ENCODE measurements around the gene SLC38A6.

SLC38A6 gene

GRCh38 chr14:60980811-60981632, at the start of gene SLC38A6, which contains the start of gene TRMT5:
SLC38A6 (plus strand) TSS chr14:60981245; CDS start chr14:60981278, 33 bp downstream.
TRMT5 (minus strand) TSS chr14:60981079; CDS start chr14:60980973, 106 bp downstream.
- DNase-seq (ENCODE audit: low spot score): peak; percentile 90

DNA sequence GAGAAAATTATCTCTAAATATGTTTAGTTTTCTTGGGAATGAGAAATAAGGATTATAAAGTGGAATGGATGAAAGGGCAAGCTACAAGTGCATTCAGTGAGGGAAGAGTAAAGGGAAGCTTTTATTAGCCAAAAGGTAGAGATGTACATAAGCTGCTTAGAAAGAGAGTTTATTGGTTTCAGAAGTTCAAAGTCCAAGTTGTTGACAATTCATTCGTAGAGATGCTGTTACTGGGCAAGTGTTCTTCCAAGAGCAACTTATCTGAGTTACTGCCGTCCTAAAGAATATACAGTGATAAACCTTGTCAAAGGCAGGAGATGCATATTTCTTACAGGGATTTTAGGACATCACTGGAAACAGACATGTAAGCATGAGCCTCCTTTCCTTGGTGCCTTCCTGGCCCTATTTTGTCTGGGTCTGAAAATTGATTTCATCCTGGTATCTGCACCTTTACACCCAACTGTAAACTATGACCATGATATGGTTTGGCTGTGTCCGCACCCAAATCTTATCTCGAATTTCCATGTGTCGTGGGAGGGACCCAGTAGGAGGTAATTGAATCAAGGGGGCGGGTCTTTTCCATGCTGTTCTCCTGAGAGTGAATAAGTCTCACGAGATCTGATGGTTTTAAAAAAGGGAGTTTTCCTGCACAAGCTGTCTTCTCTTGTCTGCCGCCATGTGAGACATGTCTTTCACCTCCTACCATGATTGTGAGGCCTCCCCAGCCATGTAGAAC, 47.0 kb upstream of the SLC38A6 start:
- DNase-seq (ENCODE audit: low spot score): no peak

GRCh38 chr14:60935319-60935718, 45.7 kb upstream of the SLC38A6 start:
- DNase-seq (ENCODE audit: low spot score): no peak

DNA sequence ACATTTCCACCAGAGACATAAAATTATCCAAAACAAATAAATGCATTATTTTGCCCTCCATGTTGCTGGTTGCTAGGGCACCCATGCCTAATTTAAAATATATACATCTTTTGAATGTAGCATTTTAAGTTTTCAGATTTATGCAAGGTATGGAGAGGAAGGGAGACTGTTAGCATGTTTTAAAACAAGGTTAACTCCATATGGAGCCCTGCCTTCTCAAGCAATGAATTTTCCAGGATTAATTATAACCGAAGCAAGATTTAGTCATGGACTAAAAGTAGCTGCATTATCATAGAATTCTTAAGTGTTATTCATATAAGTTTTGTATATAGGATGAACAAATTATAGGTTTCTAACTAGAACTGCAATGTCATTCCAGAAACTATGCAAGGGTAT, 37.4 kb upstream of the SLC38A6 start:
- DNase-seq (ENCODE audit: low spot score): no peak

GRCh38 chr14:60944204-60944603, 36.8 kb upstream of the SLC38A6 start:
- no peak for DNase-seq (ENCODE audit: low spot score)

DNA sequence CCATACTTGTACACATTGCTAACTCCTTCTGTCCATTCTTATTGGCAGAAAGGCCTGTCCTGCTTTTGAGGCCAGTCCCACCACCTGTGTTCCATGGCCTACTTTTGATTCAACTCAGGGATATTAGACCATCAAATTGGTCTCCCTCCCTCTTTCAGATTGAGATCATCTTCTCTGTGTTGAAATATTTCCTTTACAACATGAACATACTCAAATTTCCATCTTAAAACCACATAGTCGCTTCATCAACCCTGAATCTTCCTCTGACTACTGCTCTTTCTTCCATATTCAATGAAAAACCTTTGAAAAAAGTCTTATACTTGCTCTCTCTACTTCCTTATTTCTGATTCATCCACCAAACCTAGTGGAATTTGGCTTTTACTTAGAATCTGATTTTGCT, 35.1 kb upstream of the SLC38A6 start:
- DNase-seq (ENCODE audit: low spot score): no peak

DNA sequence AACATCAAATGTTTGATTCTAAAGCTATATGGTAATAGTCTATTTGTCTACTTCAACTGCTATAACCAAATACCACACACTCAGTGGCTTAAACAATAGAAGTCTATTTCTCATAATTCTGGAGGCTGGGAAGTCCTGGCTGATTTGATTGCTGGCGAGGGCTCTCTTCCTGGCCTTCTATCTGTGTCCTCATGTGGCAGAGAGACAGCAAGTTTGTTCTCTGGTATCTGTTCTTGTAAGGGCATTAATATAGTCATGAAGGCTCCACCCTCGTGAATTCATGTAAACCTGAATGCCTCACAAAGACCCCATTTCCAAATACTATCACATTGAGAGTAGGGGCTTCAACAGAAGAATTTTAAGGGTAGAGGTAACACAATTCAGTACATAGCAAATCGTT, 34.3 kb upstream of the SLC38A6 start:
- DNase-seq (ENCODE audit: low spot score): no peak

DNA sequence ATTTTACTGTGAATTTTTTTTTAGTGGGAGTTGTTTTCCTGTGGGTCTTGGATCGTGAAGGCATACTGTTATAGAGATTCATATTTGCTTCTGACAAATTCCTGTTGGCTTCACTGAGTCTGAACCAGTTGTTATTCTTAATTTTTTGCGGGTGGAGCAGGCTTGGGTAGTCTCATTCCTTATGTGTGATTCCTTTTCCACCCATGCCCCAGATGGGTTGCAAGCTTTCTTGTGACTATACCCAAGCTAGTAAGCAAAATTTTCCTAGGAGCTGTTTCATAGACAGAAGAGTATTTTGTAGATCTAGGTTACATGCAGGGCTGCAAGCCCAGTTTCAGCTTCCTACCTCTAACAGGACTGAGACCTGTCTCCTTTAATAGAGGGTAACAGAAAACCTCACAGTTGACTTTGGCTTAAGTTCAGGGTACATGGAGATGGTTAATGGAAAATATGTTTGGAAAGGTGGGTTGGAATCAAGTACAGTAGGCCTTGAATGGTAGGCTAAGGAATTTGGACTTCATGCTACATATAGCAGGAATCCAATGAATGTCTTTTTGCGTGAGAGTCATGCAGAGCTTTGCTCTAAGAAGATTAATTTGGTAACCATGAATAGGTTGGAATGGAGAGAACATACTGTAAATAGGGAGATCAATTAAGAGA, 29.1 kb upstream of the SLC38A6 start:
- DNase-seq (ENCODE audit: low spot score): no peak

DNA sequence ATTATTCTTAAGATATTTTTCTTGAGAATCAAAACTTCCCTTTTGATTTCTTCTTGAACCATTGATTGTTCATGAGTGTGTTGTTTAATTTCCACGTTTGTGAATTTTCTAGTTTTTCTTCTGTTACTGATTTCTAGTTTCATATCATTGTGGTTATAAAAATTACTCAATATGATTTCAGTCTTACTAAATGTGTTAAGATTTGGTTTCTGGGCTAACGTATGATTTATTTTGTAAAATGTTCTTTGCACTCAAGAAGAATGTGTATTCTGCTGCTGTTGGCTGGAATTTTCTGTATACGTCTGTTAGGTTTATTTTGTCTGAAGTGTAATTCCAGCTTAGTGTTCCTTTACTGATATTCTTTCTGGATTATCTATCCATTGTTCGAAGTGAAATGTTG, 24.8 kb upstream of the SLC38A6 start:
- no peak for DNase-seq (ENCODE audit: low spot score)

GRCh38 chr14:60956632-60957031, 24.4 kb upstream of the SLC38A6 start:
- no peak for DNase-seq (ENCODE audit: low spot score)

GRCh38 chr14:60958146-60958545, 22.9 kb upstream of the SLC38A6 start:
- DNase-seq (ENCODE audit: low spot score): no peak

DNA sequence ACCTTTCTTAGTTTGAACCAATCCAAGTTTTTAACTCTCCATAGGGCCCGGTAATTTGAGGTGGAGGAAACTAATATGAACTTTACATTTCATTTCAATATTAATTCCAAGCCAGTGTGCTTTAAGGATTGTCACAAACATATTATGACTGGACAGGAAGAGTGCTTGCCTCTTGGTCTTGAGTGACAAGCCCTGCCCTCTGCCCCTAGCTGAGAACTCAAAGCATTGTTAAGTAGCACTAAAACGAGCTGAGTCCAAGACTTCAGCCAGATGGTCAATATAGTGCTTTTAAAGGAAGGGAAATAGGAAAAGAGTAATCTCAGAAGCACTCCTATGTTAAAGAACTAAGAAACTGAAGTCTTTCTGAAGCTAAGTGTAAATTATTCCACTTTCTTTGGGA, 17.3 kb upstream of the SLC38A6 start:
- DNase-seq (ENCODE audit: low spot score): no peak

DNA sequence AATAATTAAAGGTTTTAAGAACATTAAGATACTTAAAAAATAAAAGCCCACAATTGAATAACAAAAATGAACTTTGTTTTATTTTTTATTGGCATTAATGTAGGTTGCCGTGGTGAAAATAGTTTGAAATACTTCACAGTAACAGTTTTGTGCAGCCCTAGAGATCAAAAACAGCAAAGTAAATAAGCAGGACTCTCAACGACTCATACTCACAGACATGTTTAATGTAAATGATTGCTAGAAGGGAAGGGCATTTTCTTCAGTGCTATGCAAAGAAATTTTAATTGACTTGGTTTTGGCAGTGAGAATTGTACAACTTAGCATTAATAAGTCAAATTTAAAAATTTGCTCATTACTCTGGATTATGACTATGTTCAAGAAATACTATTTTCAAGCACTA, 16.1 kb upstream of the SLC38A6 start:
- DNase-seq (ENCODE audit: low spot score): no peak

DNA sequence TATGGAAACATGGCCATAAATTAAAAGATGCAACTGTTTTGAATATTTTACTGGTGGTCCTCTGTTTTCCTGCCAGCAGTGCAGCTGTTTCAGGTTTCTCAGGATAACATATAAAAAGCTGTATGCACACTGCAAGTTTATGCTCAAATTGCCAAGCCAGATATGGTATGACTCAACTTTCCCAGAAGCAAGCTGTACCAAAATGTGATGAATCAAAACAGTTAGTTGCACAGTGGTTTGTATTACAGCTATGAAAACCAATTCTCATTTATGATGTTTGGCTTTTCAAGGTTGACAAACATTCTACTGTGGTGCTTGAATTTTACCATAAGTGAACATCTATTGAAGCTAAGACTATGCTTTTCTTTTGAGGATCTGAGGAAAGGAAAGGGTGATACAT, 15.6 kb upstream of the SLC38A6 start:
- no peak for DNase-seq (ENCODE audit: low spot score)

DNA sequence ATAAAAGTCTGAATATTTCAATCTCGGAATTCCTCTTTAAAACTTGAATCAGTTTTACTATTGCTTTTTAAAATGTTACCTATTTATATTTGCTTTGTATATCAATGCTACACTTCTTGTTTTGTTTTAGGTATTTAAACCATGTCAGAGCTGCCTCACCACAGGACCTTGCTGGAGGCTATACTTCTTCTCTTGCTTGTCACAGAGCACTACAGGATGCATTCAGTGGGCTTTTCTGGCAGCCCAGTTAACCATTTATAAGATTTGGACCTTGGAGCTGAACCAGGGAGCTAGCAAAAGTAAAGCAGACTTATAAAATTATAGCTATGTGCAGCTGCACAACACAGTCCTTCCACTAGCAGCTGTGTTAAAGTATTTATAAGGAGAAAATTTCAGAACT, 12.9 kb upstream of the SLC38A6 start:
- no peak for DNase-seq (ENCODE audit: low spot score)

GRCh38 chr14:60968671-60969070, 12.4 kb upstream of the SLC38A6 start:
- DNase-seq (ENCODE audit: low spot score): no peak

DNA sequence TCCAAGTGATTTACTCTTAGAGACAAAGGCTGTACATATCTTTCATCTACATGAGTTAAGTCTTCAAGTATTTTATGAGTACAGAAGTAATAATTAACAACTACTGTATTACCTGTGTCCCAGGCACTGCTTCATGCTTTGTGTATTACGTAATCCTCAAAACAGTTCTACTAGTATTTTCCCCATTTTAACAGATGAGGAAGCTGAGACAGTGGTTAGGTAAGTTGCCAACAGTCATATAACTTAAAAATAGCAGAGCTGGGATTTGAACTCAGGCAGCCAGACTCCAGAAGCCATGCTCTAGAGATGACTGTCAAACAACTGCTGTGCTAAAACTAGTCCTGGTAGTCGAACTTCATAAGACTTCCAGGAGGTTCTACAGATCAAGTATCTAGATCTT, 10.9 kb upstream of the SLC38A6 start:
- DNase-seq (ENCODE audit: low spot score): no peak

- DNase-seq (ENCODE audit: low spot score): no peak
These were observed 9.8 kb upstream of the SLC38A6 start for GRCh38 chr14:60971271-60971670.

- DNase-seq (ENCODE audit: low spot score): no peak
These were observed 8.8 kb upstream of the SLC38A6 start for GRCh38 chr14:60972295-60972694.

- DNase-seq (ENCODE audit: low spot score): no peak
These were observed 8.0 kb upstream of the SLC38A6 start for GRCh38 chr14:60973070-60973469.

DNA sequence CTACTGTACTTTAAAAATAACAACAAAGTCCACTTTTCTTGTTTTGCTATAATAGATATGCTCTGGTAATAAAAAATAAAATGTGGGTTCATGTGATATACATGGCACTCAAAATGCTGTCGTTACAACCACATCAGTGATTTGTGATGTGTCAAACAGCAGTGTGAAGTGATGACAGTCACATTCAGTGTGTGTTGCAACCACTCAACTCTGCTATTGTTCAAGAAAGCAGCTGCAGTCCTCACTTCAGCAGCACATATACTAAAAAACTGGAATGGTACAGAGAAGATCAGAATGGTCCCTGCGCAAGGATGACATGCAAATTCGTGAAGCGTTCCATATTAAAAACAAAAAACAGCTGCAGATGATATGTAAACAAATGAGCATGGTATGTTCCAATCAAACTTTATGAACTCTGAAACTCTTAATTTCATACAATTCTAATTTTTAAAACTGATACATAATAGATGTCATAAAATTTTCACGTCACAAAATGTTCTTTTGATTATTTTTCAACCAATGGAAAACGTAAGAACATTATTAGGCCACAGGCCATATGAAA, 6.9 kb upstream of the SLC38A6 start:
- DNase-seq (ENCODE audit: low spot score): no peak

GRCh38 chr14:60975551-60975950, 5.5 kb upstream of the SLC38A6 start:
- no peak for DNase-seq (ENCODE audit: low spot score)

- DNase-seq (ENCODE audit: low spot score): no peak
These were observed 3.2 kb upstream of the SLC38A6 start for GRCh38 chr14:60977847-60978246.

All from pons (tissue), 1 donor.